Left ventricle myocardium superior (tissue), 1 donor: ENCODE measurements around the gene KDM8. TPM values are rescaled to one million over a fixed set of nuclear protein-coding genes. Genes with fewer than 3 reads are reported as not detected.

ENCODE experiments used
- ATAC-seq: fragments of 200-7000 bp; cut with Tn5 transposase; one replicate; pipeline ENCODE4 v1.9.1; 2020; ENCODE audit warnings: mild to moderate bottlenecking, moderate library complexity
- DNase-seq: peaks from one replicate; pipeline ENCODE4 v3.0.0-alpha.2; 2020
- intact Hi-C: fragments of 100-400 bp; cut with micrococcal nuclease; formaldehyde crosslinking; loops from one replicate; pipeline ENCODE4 v1.11.0; 2022
- total RNA-seq: library from RNA; stranded (reverse); fragmentation: NEBNext Ultra II Directional; extraction: Animal tissue kit (Norgen Biotek cat#: 25700); gene quantifications from one replicate; pipeline ENCODE4 v1.2.1, GENCODE V29; 2021
- donor health status: DM: no; HTN: yes; CAD: no; lungs with severe emphysema.

Gene KDM8
- total RNA-seq, 1 donor from 2014 or later = 3.7 TPM

DNA sequence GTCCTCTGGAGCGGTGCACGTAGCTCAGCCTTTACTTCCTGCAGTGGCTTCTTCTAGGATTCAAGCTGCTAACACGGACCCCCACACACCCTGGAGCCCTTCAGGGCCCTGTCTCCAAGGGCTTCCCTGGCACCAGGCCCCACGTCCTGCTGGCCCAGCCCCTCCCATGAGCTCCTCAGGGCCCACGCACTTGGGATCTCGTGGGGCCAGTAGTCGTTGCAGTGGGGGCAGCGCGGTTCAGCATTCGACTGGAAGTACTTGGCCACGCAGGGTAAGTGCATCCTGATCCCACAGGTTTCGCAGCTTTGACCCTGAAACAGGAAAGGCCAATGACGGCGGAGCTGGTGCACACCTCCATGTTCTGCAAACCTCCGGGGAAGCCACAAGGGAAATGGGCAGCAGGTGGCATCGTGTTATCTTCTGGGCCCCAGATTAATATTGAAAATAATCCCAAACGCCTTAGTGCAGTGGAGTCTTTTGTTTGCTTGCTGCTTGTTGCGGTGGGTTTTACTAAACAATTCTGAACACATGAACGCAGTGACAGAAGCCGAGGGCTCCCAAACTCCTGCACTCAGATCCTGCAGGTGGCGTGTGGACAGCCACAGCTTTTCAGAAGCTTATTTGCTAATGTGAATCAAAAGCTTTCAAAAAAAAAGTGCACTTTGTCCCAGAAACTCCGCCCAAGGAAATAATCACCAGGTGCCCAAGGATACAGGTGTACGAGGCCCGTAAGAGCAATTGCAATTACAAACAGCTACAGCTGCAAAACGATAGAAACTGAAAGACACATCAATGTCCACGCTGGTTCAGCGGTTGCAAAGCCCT lies 22.4 kb downstream of the KDM8 start:
- intact Hi-C loops = no loop called here

DNA sequence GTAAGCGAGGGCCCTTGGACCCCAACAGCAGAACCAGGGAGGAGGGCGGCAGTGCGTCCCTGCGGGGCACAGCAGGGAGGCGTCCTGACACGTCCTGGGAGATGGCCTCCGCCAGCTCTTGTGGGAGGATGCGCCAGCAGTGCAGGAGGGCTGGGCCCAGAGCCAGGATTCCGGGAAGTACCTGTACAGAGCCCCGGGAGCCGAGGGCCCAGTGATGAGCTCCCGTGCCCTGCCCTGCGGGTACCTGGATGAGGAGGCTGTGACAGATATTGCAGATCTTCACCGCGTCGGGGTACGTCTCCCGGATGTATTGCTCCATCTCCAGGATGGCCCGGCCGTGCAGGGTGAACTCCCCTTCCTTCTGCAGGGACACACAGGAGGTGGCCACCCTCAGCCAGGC lies 23.1 kb downstream of the KDM8 start:
- no peak for DNase-seq
- intact Hi-C loops = no loop called here
- ATAC-seq = no peak

More for the DNA sequence above, 22.4 kb downstream of the KDM8 start:
- DNase-seq (no peak), ATAC-seq (no peak)

DNA sequence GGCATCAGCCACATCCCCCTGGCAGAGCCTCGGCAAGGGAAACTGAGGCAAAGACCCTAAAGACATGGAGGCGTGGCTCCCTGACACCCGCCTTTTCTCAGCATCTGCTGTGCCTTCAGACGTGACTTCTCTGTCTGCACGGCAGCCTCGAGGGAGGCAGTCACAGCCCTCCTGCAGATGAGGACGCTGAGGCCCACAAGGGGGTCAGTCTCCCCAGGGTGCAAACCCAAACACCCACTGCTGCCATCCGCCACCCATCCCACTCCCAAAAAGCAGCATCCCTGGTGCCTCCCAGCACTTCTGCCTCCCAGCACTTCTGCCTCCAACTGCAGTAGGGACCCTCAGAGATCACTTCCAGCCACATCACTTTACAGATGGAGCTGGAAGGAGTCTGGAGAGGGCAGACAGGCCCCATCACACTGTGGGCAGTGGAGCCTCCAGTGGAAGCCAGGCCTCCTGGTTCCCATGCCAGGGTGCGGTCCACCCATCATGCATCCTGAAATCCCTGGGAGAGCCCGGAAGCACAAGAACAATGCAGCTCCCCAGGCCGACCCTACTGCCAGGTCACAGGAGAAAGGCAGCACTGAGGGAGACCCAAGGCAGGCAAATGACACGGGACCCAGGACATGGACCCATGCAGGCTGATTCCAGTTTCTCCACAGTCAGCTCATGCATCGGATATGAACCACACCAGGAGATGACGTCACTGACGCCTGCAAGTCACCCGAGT lies 23.8 kb downstream of the KDM8 start:
- DNase-seq (no peak), ATAC-seq (no peak)
- intact Hi-C loops = no loop called here

DNA sequence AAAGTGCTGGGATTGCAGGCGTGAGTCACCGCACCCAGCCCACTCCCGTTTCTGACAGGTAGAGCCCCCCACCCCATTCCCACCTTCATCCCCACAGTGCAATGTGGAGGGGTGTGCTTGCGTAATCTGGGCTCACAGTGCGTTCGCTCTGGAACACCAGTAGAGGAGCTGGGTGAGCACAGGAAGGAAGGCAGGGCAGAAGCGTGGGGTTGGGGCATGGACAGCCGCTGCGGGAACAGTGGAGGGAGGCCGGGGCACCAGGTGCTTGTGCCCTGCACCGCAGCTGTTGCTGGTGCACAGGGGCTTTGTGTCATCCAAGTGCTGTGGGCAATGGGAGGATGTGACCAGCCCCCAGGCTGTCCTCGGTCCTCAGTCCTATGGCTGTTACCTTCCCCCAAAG lies 24.7 kb downstream of the KDM8 start:
- intact Hi-C loops = no loop called here
- no peak for DNase-seq

DNA sequence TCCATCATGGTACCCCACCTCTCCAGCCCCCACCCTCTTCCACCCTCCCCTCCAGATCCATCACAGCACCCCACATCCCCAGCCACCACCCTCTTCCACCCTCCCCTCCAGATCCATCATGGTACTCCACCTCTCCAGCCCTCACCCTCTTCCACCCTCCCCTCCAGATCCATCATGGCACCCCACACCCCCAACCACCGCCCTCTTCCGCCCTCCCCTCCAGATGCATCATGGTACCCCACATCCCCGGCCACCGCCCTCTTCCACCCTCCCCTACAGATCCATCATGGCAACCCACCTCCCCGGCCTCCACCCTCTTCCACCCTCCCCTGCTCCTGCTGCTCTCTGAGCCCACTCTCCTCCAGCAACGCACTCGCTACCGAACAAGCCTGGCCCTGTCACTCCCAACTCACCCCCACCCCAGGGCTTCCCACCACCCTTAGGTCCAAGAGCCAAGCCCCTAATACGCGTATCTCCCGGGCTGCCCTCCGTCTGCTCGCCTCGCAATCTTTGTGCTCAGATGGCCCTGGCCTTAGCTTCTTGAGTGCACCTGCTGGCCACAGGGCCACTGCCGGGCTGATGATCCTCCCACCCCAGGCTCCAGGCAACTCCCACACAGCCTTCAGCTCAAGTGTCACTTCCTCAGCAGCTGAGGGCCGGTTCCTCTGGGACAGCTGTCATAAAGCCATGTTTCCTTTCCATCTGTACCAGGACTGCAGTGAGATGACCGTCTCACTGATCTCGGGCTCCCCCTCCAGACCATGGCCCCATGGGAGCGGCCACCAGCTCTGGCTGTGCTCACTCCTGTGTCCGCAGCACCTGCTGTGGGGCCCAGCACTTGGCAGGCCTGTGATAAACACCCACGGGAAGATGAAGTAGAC lies 25.5 kb downstream of the KDM8 start:
- ATAC-seq (peak; percentile 76), DNase-seq (peak; percentile 71)
- intact Hi-C loops = no loop called here

More for the DNA sequence above, 24.7 kb downstream of the KDM8 start:
- no peak for ATAC-seq

DNA sequence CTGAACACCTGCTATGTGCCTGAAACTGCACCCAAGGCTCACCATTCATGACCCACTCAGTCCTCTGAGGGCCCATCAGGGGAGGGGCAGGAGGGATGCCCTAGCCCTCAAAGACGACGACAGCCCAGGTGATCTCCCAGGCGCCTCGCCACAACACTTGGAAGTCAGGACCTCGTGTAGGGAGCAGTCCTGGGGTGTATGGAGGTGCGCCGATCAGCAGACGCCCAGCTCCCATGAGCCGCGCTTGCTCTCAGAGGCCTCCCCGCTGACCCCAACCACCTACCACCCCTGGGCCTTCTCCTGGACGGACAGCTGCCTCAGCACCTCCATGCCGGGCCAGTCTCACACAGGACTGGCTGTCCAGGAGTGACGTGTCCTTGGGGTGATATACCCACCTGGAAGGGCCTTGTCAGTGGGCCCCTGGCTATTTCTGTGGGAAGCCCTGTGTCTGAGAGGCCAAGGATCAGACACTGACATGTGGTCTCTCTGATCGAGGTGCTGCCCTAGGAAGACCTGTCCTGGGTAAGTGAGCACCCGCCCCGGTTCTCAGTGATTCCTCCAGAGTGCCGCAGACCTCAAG lies 26.7 kb downstream of the KDM8 start:
- ATAC-seq (no peak), DNase-seq (no peak)
- intact Hi-C loops = no loop called here

DNA sequence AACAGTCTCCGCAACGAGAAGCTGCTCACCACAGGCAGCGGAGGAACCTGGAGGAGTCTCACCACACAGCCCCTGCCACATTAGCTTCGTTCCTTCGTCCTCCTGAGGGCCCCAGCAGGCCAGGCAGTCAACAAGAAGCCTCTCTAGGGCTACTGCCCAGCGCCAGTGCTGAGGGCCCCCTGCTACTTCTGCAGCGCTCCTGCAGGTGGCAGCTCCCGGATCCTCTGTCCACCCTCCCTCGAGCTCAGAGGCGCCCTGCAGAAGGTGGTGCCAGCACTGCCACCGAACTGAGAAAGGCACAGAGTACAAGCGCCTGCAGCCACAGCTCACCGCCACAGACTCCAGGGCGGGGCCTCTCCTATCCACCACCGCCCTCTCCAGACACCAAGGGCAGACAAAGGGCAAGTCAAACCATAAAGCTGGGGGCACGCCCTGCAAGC lies 27.3 kb downstream of the KDM8 start:
- peak; percentile 12 for ATAC-seq
- DNase-seq = peak; percentile 44

DNA sequence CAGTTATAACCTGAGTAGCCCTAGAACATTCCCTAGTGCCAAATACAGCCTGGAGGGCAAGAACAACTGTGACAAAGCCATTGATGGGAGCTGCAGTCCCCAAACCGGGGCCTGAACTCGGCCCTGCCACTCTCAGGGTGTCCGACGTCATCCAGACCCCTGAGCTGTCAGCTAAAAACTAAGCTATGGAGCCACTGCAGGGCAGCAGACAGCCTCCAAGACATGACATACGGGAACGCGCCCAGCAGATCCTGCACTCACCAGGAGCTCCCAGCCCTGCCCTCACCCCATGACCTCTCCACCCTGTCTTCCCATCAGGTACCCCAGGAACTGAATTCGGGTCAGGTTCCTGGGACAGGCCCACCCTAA lies 28.4 kb downstream of the KDM8 start:
- DNase-seq = no peak
- intact Hi-C loops = no loop called here
- no peak for ATAC-seq

More for the DNA sequence above, 27.3 kb downstream of the KDM8 start:
- intact Hi-C loops = no loop called here

DNA sequence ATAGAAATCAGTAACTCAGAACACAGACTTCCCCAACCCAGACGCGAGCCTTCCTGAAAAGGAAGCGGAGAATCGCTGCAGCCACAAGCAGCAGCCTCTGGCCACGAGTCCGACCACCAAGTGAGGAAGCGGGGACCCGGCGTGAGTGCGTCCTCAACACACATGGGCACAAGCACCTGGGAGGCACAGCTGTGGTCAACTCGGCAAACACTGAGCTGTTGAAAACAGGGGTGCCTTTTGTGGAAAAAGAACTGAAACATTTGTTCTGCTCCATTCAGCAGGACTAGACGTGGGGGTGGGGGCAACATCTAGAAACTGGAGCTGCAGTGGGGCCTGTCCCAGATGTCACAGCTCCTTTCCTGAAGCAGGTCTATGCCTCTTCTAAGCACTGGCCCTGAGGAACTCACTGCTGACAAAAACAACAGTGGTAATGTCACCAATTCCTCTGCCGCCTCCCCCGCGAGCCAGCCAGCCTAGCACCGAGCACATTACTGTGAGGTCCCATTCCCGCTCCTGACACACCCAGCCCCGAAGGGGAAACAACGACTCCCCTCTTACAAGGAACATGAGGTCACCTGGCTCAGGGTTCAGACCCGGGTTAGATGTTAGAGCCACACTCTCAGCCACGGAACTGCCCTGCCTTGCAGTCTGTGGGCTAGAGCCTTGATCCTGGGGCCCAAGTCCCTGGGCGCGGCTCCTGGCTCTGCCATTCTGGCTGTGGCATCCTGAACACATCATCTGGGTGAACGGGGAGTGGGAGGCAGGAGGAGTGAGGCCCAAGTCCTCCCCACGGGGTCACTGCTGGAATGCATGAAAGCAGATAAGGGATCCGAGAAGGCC lies 29.0 kb downstream of the KDM8 start:
- intact Hi-C loops = no loop called here
- DNase-seq = no peak
- no peak for ATAC-seq

DNA sequence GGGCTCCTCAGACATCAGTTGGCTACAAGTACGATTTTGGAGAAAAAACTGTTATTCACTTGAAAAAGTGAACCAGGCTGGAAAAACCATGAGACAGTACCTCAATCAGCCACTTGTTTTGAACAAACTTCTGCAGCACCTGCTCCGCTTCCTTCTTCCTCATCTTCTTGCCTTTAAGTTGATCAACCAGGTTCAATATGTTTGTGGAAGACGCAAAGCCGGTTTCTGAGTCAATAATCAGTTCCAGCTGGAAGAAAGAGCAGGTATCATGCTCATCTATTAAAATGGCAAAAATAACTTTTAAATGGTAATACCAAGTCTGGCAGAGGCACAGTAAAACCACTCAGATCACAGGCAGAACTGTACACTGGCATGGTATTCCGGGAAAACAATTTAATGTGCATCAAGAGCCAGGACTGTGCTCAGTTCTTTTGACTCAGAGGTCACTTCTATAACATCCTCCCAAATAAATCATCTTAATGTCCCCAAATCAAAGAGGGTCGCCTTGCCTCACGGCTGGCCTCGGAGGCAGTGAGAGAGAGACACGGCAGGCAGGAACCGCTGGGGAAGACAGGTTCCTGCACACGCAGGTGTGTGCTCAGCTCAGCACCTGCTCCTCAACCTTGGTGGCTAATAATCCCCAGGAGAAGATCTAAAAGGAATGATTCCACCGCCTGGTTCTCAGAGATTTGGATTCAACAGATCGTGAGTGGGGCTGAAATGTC lies 29.7 kb downstream of the KDM8 start:
- ATAC-seq = no peak
- intact Hi-C loops = no loop called here
- DNase-seq = no peak

DNA sequence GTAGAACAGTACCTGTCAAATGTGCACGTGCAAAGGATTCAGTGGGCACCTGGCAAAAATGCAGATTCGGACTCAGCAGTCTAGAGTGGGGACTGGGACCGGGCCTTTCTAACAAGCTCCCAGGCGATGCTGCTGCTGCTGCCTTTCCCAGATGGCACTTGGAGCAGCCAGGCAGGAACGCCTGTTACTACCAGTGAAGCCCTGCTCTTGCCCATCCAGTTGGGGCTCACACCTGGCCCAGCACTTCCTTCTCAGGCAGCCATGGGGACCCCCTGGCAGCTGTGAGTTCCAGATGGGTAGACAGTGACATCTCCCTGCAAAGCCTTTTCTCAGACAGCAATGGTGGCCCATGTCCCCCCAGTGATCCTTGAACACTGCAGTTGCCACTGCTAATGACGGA lies 30.4 kb downstream of the KDM8 start:
- DNase-seq (no peak), ATAC-seq (no peak)
- intact Hi-C loops = no loop called here

DNA sequence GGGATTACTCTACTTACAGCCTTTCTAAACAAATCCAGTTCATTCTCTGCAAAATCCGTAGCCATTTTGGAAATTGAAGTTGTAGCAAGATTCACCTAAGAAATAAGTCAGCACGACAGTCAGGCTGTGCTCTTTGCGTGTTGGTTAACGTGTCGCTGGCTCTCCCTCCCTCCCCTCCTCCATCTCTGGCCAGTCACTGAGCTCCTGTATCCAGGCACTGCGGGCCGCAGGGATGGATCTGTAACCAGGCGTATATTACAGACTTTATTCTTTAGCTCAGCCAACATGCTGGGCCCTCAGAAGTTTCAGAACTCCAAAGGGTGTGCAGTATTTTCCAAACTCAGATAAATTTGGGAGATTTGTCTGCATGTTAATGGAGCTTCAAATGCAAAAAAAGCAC lies 30.8 kb downstream of the KDM8 start:
- ATAC-seq (no peak), DNase-seq (no peak)
- intact Hi-C loops = no loop called here

DNA sequence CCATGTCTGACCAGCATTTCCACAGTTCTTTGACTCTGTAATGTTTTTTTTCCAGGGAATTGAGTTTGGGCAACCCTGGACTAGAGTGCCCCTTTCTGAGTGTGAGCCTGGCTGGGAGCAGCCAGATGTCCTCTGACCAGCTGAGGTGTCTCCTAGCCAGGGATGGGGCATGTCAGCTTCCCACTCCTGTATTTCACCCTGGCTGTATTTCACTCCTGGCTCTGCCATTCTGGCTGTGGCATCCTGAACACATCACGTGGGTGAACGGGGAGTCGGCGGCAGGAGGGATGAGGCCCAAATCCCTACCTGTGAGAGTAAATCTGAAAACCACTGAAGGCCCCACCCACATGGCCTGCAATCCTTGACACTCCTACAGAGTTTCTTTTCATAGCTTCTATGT lies 31.3 kb downstream of the KDM8 start:
- DNase-seq = no peak
- ATAC-seq = no peak
- intact Hi-C loops = no loop called here

DNA sequence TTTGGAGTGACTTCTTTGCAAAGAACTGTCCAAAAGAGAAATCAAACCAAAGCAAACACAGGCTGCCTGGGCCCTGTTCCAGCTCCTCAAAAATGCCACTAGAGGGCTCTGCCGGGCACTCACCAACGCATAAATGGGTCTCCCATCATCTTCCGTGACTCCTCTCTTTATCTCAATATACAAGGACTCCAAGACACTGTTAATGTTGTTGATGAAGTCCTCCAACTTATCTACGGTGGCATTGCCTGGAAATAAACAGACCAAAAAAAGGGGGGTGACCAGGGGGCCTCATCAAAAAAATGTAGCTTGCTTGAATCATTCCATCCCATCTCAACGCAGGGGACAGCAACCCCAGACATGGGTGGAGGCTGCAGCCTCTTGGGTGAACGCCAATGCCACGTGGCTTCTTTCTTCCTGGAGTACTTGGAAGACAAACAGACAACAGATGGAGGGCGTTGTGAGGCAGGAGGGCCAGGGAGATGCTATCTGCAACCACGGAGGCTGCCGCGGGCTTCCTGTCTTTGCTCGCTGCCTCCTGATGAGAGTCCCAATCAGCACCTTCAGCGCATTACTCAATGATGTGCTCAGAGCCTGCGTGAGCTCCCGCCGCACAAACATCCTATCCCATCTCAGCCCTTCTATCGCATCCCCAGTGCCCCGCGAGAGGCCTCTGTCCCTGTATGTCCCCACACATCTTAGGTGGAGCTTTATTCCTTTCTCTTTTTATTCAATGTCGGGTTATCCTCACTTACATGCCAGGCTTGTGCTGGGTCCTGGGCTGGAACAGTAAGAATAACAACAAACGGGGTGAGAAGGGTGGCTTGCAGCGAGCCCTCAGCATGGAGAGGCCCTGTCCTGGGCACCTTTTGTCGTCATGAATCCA lies 32.0 kb downstream of the KDM8 start:
- DNase-seq (peak; percentile 90), ATAC-seq (peak; percentile 75)

DNA sequence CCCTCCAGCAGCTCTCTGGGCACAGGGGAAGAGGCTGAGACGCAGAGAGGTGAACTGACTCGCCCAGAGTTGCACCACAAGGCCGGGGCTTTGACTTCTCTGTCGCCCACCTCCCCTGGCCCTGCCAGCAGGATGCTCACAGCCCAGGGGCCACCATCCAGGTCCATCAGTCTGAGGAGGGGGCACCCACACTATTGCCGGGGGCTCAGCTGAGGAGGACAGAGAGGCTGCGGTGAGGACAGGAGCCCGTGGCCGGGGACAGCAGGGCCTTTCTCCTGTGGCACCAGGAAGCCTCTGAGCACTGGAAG lies 32.6 kb downstream of the KDM8 start:
- no peak for ATAC-seq
- no peak for DNase-seq
- intact Hi-C loops = no loop called here

More for the DNA sequence above, 32.0 kb downstream of the KDM8 start:
- intact Hi-C loops = no loop called here

DNA sequence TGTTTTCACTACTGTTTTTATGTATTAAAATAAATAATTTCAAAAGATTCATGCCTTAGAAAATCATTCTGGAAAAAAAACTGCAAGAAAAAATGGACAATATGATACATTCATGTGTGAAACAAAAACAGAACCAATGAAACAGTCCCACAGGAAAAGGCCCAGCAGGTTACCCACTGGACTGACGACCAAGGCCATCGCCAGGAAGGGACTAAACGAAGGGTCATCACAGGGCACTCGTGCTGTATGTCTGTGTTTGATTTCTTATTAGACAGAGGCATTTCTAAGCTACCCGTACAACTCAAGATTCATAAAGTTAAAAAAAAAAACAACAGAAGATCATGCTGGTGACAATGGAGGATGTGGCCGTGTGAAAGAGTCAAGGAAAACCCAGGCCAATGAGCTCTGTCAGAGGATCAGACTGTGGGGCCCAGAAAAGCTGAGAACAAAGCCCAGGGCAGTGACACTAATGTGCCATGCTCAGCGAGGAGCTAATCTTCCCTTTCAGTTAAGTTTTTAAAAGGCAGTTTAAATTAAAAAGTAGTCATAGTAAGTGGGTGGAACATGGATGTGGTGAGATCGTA lies 33.4 kb downstream of the KDM8 start:
- ATAC-seq = no peak
- intact Hi-C loops = no loop called here

More for the DNA sequence above, 33.4 kb downstream of the KDM8 start:
- DNase-seq = no peak
